ENCODE results near the gene GPER1.
"Not testable (repeated sequence)": the region's sequence is repeated elsewhere in the genome, so short reads cannot be mapped to it uniquely, and the experiment has no call there.

Gene GPER1

GRCh38 chr7:1140476-1141104 lies 52.7 kb downstream of the GPER1 start:
- no peak for DNase-seq (ENCODE audit: low read depth, low spot score)

GRCh38 chr7:1141651-1142050 lies 53.7 kb downstream of the GPER1 start:
- DNase-seq (ENCODE audit: low read depth, low spot score) = no peak

DNA sequence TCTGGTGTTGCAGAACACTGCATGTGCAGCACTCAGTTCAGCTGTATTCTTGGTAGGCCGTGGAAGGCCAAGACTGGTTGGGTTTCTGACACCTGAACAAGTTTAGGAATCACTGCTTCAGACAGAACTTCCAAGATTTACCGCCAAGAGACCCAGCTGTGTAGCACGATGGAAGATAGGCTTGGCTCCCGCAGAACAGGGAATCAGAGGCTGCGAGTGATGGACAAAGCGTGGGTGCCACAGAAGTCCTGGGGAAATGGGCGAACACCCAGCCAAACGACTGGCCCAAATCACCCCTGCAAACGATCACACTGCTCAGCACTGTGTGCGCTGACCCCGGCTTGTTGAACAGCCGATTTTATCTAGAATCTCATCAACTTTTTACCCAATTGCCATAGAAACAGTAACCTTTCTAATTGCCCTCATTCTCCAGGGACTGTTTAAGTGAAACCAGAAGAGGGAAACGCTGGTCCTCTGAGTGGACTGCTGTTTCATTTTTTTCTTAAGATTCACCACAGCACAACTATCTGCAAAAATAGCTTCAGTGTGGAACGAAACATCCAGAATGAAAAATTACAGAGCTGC lies 54.2 kb downstream of the GPER1 start:
- no peak for DNase-seq (ENCODE audit: low read depth, low spot score)

DNA sequence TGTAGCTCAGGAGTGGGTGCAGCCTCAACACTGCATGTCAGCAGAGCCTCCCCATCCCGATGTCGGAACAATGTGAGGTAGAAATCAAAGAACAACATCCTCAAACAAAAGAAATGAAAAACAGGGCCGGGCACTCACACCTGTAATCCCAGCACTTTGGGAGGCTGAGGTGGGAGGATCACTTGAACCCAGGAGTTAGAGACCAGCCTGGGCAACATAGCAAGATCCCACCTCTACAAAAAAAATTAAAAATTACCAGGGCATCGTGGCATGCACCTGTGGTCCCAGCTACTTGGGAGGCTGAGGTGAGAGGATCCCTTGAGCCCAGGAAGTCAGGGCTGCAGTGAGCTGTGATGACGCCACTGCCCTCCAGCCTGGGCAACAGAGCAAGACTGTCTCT lies 55.1 kb downstream of the GPER1 start:
- DNase-seq (ENCODE audit: low read depth, low spot score) = not testable (repeated sequence)

Measured in brain pericyte (primary cell).